ENCODE results near the gene CANT1.
"Not testable (repeated sequence)": the region's sequence is repeated elsewhere in the genome, so short reads cannot be mapped to it uniquely, and the experiment has no call there.

CANT1 gene

GRCh38 chr17:79029327-79030009 is 19.9 kb upstream of the CANT1 start:
- DNase-seq (ENCODE audit: low read depth in 1 of 2, low spot score in 1 of 2), result no peak
- no peak for TF ChIP-seq JUND (IDR thresholded peaks at IDR 0.05; ENCODE audit: low read depth)
- in situ Hi-C loops (cut with HindIII; ENCODE audit: low pct_unique_long_range_greater_than_20kb, low sequenced_read_pairs), result no loop called here

GRCh38 chr17:79028496-79029326 is 19.1 kb upstream of the CANT1 start:
- no peak for DNase-seq (ENCODE audit: low read depth in 1 of 2, low spot score in 1 of 2)
- no peak for TF ChIP-seq JUND (IDR thresholded peaks at IDR 0.05; ENCODE audit: low read depth)
- in situ Hi-C loops (cut with HindIII; ENCODE audit: low pct_unique_long_range_greater_than_20kb, low sequenced_read_pairs), result no loop called here

- in situ Hi-C loops (cut with HindIII; ENCODE audit: low pct_unique_long_range_greater_than_20kb, low sequenced_read_pairs), result no loop called here
- no peak for TF ChIP-seq JUND (IDR thresholded peaks at IDR 0.05; ENCODE audit: low read depth)
- no peak for DNase-seq (ENCODE audit: low read depth in 1 of 2, low spot score in 1 of 2)
Measured at GRCh38 chr17:79027925-79028491, 18.4 kb upstream of the CANT1 start.

GRCh38 chr17:79027274-79027924 is 17.8 kb upstream of the CANT1 start:
- no peak for TF ChIP-seq JUND (IDR thresholded peaks at IDR 0.05; ENCODE audit: low read depth)
- no peak for DNase-seq (ENCODE audit: low read depth in 1 of 2, low spot score in 1 of 2)
- in situ Hi-C loops (cut with HindIII; ENCODE audit: low pct_unique_long_range_greater_than_20kb, low sequenced_read_pairs), result no loop called here

GRCh38 chr17:79026376-79027273 is 17.1 kb upstream of the CANT1 start:
- no peak for DNase-seq (ENCODE audit: low read depth in 1 of 2, low spot score in 1 of 2)
- no peak for TF ChIP-seq JUND (IDR thresholded peaks at IDR 0.05; ENCODE audit: low read depth)
- in situ Hi-C loops (cut with HindIII; ENCODE audit: low pct_unique_long_range_greater_than_20kb, low sequenced_read_pairs), result no loop called here

GRCh38 chr17:79024901-79025737 is 15.6 kb upstream of the CANT1 start:
- TF ChIP-seq JUND (IDR thresholded peaks at IDR 0.05; ENCODE audit: low read depth), result no peak

GRCh38 chr17:79023886-79024771 is 14.6 kb upstream of the CANT1 start, which contains the start of gene C1QTNF1:
C1QTNF1 (plus strand) TSS chr17:79024169; CDS start chr17:79043969, 19,800 bp downstream.
- in situ Hi-C loops (cut with HindIII; ENCODE audit: low pct_unique_long_range_greater_than_20kb, low sequenced_read_pairs), result no loop called here
- TF ChIP-seq JUND (IDR thresholded peaks at IDR 0.05; ENCODE audit: low read depth), result no peak
- peak; percentile 50 to 68 for DNase-seq (ENCODE audit: low read depth in 1 of 2, low spot score in 1 of 2)

More at GRCh38 chr17:79024901-79025737, 15.6 kb upstream of the CANT1 start:
- DNase-seq (ENCODE audit: low read depth in 1 of 2, low spot score in 1 of 2), result no peak
- in situ Hi-C loops (cut with HindIII; ENCODE audit: low pct_unique_long_range_greater_than_20kb, low sequenced_read_pairs), result no loop called here

- DNase-seq (ENCODE audit: low read depth in 1 of 2, low spot score in 1 of 2), result no peak
- TF ChIP-seq JUND (IDR thresholded peaks at IDR 0.05; ENCODE audit: low read depth), result no peak
- in situ Hi-C loops (cut with HindIII; ENCODE audit: low pct_unique_long_range_greater_than_20kb, low sequenced_read_pairs), result no loop called here
Measured at GRCh38 chr17:79023180-79023705, 13.7 kb upstream of the CANT1 start.

GRCh38 chr17:79022507-79022991 is 13.0 kb upstream of the CANT1 start:
- no peak for TF ChIP-seq JUND (IDR thresholded peaks at IDR 0.05; ENCODE audit: low read depth)
- DNase-seq (ENCODE audit: low read depth in 1 of 2, low spot score in 1 of 2), result no peak
- in situ Hi-C loops (cut with HindIII; ENCODE audit: low pct_unique_long_range_greater_than_20kb, low sequenced_read_pairs), result no loop called here

GRCh38 chr17:79021929-79022328 is 12.4 kb upstream of the CANT1 start:
- DNase-seq (ENCODE audit: low read depth in 1 of 2, low spot score in 1 of 2); in situ Hi-C loops (cut with HindIII; ENCODE audit: low pct_unique_long_range_greater_than_20kb, low sequenced_read_pairs): not testable (repeated sequence)

Measured in T47D (cell line).